PFSK-1 (cell line): ENCODE measurements around the gene VIP.

Experiments used
- FOXP2 ChIP-seq: optimal IDR thresholded peaks from 2 replicates; pipeline ENCODE3; 2011; ENCODE audit warnings: borderline replicate concordance, control low read depth, inconsistent platforms; ENCODE audit not compliant: insufficient read depth; ENCODE audit errors: extremely low read length, extremely low read depth
- POLR2AphosphoS5 ChIP-seq: IDR thresholded peaks from 2 replicates; pipeline ENCODE4 v1.6.1; 2012; ENCODE audit warnings: low read depth, mild to moderate bottlenecking, control low read depth, low read length, moderate library complexity
- REST ChIP-seq, 2 experiments: IDR thresholded peaks; 2 replicates each; pipeline versions ENCODE4 v1.6.1 to v1.8.0; 2011 to 2012; ENCODE audit warnings: low read depth in 2 of 2, low read length in 2 of 2, control low read depth in 1 of 2, inconsistent platforms in 1 of 2, mild to moderate bottlenecking in 1 of 2, moderate library complexity in 1 of 2; ENCODE audit not compliant: insufficient read depth in 1 of 2
- SIN3A ChIP-seq: IDR thresholded peaks from 2 replicates; pipeline ENCODE4 v1.6.1; 2012; ENCODE audit warnings: mild to moderate bottlenecking, low read length, moderate library complexity, borderline replicate concordance; ENCODE audit not compliant: insufficient read depth
- TAF1 ChIP-seq: IDR thresholded peaks from 2 replicates; pipeline ENCODE4 v1.6.1; 2012; ENCODE audit warnings: low read length, control low read depth, borderline replicate concordance; ENCODE audit not compliant: insufficient read depth

The VIP gene

GRCh38 chr6:152748843-152749242 lies 1.8 kb upstream of the VIP start:
- TF ChIP-seq FOXP2 (no peak), REST (IDR thresholded peaks at IDR 0.05; ENCODE audit: insufficient read depth in 1 of 2, low read depth in 2 of 2, low read length in 2 of 2) (no peak), SIN3A (no peak), POLR2AphosphoS5 (no peak)

- TF ChIP-seq FOXP2 (no peak), POLR2AphosphoS5 (no peak), REST (IDR thresholded peaks at IDR 0.05; ENCODE audit: insufficient read depth in 1 of 2, low read depth in 2 of 2, low read length in 2 of 2) (no peak)
Measured at GRCh38 chr6:152749336-152749735, 1.3 kb upstream of the VIP start.

- no peak for TF ChIP-seq POLR2AphosphoS5
- TF ChIP-seq FOXP2 = no peak
- no peak for TF ChIP-seq TAF1
- no peak for TF ChIP-seq REST (IDR thresholded peaks at IDR 0.05; ENCODE audit: insufficient read depth in 1 of 2, low read depth in 2 of 2, low read length in 2 of 2)
- no peak for TF ChIP-seq SIN3A
Measured at GRCh38 chr6:152765331-152765730, 14.7 kb downstream of the VIP start.

- TF ChIP-seq FOXP2 (no peak), SIN3A (no peak)
Measured at GRCh38 chr6:152769159-152769558, 18.6 kb downstream of the VIP start.

- TF ChIP-seq SIN3A = no peak
- TF ChIP-seq FOXP2 = no peak
- TF ChIP-seq REST (IDR thresholded peaks at IDR 0.05; ENCODE audit: insufficient read depth in 1 of 2, low read depth in 2 of 2, low read length in 2 of 2) = no peak
- TF ChIP-seq TAF1 = no peak
- no peak for TF ChIP-seq POLR2AphosphoS5
Measured at GRCh38 chr6:152769993-152770392, 19.4 kb downstream of the VIP start.
